HG02870 (cell line): ENCODE results near the gene XPNPEP2.

Experiments used
- ATAC-seq: cut with Tn5 transposase; IDR thresholded peaks from one replicate; pipeline ENCODE4 v1.9.1; 2021; ENCODE audit warnings: mild to moderate bottlenecking, moderate library complexity; ENCODE audit not compliant: unreplicated experiment

XPNPEP2 gene, protein sequence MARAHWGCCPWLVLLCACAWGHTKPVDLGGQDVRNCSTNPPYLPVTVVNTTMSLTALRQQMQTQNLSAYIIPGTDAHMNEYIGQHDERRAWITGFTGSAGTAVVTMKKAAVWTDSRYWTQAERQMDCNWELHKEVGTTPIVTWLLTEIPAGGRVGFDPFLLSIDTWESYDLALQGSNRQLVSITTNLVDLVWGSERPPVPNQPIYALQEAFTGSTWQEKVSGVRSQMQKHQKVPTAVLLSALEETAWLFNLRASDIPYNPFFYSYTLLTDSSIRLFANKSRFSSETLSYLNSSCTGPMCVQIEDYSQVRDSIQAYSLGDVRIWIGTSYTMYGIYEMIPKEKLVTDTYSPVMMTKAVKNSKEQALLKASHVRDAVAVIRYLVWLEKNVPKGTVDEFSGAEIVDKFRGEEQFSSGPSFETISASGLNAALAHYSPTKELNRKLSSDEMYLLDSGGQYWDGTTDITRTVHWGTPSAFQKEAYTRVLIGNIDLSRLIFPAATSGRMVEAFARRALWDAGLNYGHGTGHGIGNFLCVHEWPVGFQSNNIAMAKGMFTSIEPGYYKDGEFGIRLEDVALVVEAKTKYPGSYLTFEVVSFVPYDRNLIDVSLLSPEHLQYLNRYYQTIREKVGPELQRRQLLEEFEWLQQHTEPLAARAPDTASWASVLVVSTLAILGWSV

GRCh38 chrX:129738466-129739308, at the start of gene XPNPEP2:
XPNPEP2 (plus strand) TSS chrX:129738979; CDS start chrX:129739214, 235 bp downstream.
- ATAC-seq, result no peak

DNA sequence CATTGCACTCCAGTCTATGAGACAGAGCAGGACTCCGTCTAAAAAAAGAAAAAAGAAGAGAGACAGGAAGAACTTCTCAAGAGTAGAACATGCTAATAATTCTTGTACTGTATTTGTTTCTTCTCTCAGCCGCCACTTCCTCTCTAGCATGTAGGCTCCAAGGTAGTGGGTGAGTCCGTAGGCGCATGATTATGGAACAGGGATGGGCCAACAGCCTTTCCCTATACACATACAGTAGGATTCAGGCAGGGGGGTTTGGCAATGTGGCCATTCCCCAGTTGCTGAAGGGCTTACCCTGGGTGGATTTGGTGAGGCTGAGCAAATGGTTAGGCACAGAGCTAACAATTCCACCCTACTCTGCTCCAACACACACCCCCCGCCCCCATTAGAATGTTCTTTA, 49.0 kb upstream of the XPNPEP2 start:
- ATAC-seq, result no peak

GRCh38 chrX:129690435-129690834, 48.3 kb upstream of the XPNPEP2 start:
- no peak for ATAC-seq

- ATAC-seq, result no peak
Observed at GRCh38 chrX:129693354-129693753, 45.4 kb upstream of the XPNPEP2 start.

- ATAC-seq, result no peak
Observed at GRCh38 chrX:129694805-129695204, 44.0 kb upstream of the XPNPEP2 start.

DNA sequence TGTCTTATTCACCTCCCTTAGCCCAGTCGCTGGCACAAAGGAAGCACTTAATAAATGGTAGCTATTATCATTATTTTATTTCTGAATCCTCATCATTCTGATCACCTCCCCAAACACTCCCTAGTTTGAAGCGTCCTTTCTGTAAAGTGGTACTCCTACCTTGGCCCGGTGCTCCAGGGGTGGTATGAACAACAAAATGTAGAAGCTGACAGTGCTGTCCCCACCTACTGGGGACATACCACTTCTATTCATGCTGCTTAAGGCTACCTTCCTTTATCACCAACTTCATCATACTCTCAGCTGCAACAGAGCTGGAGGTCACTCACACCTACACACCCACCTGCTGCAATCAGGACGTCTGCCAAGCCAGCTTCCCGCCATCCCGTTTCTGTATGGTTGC, 43.2 kb upstream of the XPNPEP2 start:
- no peak for ATAC-seq

GRCh38 chrX:129695937-129696336, 42.8 kb upstream of the XPNPEP2 start:
- ATAC-seq, result no peak

- no peak for ATAC-seq
Observed at GRCh38 chrX:129696463-129697155, 42.2 kb upstream of the XPNPEP2 start.

DNA sequence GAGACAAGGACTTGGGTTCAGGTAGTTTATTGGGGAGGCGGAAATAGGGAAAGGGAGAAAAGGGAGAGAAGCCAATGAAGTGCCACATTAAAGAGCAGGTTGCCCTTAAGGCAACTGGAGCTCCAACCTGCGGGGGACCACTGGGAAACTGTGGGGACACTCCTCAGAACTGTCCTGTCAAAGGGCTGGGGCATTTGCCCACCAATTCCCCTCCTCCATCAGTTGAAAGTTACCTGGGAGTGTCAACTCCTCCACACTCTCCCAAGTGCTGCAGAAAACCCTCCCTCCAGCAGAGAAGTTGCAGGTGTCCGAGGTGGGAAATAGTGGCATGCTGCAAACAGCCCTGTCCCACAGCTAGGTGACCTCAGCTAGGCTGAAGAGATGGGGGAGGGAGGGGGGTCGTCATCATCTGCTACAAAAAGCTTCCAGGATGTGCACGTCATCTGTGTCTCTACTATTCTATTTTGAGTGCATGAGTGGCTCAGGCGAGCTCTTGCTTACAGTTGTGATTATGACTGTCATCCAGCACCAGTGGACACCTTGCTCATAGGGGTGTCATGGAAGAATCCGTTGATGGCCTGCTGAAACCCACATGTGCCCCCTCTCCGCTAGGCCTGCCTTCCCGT, 41.5 kb upstream of the XPNPEP2 start:
- no peak for ATAC-seq

DNA sequence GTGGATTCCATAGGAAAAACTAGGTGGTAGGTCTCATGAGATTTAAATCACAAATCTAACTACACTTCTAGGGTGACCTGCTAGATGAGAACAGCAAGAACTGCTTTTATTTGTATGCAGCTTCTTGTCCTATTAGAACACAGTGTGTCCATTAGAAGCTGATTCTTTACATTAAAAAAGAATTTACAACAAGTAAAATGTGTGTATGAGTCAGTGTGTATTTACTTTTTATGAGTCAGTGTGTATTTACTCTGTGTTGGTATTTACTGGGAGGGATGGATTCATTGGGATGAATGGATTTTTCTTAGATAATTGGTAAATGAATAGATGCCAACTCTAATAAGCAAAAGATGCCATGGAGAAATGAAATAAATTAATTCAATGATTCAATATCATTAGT, 40.6 kb upstream of the XPNPEP2 start:
- ATAC-seq, result no peak

GRCh38 chrX:129700536-129700935, 38.2 kb upstream of the XPNPEP2 start:
- no peak for ATAC-seq

GRCh38 chrX:129701624-129702069, 37.1 kb upstream of the XPNPEP2 start:
- no peak for ATAC-seq

DNA sequence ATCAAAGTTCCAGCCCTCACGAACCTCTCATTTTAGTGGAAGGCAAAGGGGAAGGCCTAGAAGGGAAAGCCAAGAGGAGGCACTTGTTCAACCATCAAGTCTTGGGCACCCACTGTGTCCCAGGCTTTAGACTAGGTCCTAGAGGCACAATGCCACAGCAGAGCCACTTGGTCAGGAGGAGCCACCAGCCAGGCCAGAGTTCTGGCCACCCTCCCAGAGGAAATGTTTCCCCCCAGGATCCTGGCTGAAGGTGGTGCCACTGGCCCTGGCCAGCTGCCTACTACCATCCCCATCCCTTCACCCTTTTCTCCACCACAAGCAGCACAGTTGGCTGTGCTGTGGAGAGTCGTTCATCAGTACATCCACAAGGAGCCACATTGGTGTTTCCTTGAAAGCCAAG, 34.3 kb upstream of the XPNPEP2 start:
- ATAC-seq, result no peak

- no peak for ATAC-seq
Observed at GRCh38 chrX:129705377-129705925, 33.3 kb upstream of the XPNPEP2 start.

DNA sequence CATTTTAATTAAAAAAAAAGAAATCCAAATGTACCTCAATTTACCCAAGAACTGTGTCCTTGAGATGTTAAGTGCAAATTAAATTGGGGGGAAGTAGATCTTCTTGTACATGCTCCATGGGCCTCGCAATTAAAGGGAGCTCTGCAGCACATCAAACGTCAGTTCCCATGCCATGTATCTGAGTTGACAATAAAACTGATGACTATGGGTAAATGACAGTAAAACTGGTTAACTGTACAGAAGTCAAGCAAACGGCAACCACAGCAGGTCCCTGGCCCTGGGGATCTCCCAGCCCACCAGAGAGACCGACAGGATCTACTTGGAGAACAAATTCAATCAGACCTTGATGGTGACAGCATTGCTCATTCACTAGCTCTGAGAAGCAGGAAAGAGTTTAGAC, 32.8 kb upstream of the XPNPEP2 start:
- ATAC-seq, result no peak

GRCh38 chrX:129706400-129707072, 32.2 kb upstream of the XPNPEP2 start:
- ATAC-seq, result no peak

- no peak for ATAC-seq
Observed at GRCh38 chrX:129714581-129714980, 24.2 kb upstream of the XPNPEP2 start.

- ATAC-seq, result no peak
Observed at GRCh38 chrX:129716507-129716906, 22.3 kb upstream of the XPNPEP2 start.

DNA sequence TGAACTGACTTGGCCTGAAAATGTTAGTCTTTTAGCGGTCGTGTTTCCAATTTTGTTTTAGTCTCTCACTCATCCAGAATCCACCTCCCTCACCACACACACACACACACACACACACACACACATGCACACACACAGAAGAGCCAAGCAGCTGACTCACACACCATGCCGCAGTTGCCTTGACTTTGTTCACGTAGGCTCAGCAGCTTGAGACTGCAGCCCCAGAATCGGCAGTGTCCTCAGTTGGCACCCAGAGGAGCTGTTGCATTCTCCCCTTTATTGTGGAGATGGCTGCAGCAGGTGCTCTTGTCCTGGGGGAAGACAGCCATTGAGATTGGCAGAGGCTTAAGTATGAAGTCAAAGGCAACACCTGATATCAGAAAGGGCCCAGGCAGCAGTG, 20.9 kb upstream of the XPNPEP2 start:
- no peak for ATAC-seq
